ENCODE results near the gene CST11.

CST11 gene

GRCh38 chr20:23409800-23410199 lies 42.9 kb downstream of the CST11 start:
- Histone ChIP-seq H4K20me1 (ENCODE audit: insufficient read depth, low read length, poor library complexity, severe bottlenecking) (peaks cover 22% of the 10 kb centered on the region), H3K9ac (ENCODE audit: low read depth, low read length, poor library complexity, severe bottlenecking) (no peak overlapping the region), H3K79me2 (ENCODE audit: insufficient read depth, low read length) (peaks cover 93% of the 10 kb centered on the region), H3K4me2 (ENCODE audit: low read depth, low read length, poor library complexity, severe bottlenecking) (no peak overlapping the region), H2AFZ (ENCODE audit: low read length) (no peak overlapping the region), H3K9me3 (ENCODE audit: insufficient read depth, low read depth, low read length) (no peaks in the 10 kb centered on the region), H3K27me3 (ENCODE audit: insufficient read depth, low read length, poor library complexity, severe bottlenecking) (no peaks in the 10 kb centered on the region), H3K36me3 (ENCODE audit: insufficient read depth, low read length) (no peaks in the 10 kb centered on the region), H3K9me2 (replicated peaks; ENCODE audit: low read depth, low read length) (no peaks in the 10 kb centered on the region), H3F3A (ENCODE audit: low read depth) (no peaks in the 10 kb centered on the region), H3K4me3 (ENCODE audit: low read length, poor library complexity, severe bottlenecking) (no peak overlapping the region), H3K4me1 (ENCODE audit: insufficient read depth, low read length, poor library complexity, severe bottlenecking) (peaks cover 15% of the 10 kb centered on the region)
- TF ChIP-seq CTCF (conservative IDR thresholded peaks at IDR 0.05; ENCODE audit: low read length) (no peak), EZH2phosphoT487 (IDR thresholded peaks at IDR 0.05; ENCODE audit: borderline replicate concordance) (no peak)

- TF ChIP-seq EZH2phosphoT487 (IDR thresholded peaks at IDR 0.05; ENCODE audit: borderline replicate concordance) (no peak), CTCF (conservative IDR thresholded peaks at IDR 0.05; ENCODE audit: low read length) (no peak)
- Histone ChIP-seq H3K9ac (ENCODE audit: low read depth, low read length, poor library complexity, severe bottlenecking) (no peak overlapping the region), H3K4me1 (ENCODE audit: insufficient read depth, low read length, poor library complexity, severe bottlenecking) (peaks cover 15% of the 10 kb centered on the region), H3K4me3 (ENCODE audit: low read length, poor library complexity, severe bottlenecking) (no peak overlapping the region), H3K9me2 (replicated peaks; ENCODE audit: low read depth, low read length) (no peaks in the 10 kb centered on the region), H3K36me3 (ENCODE audit: insufficient read depth, low read length) (no peaks in the 10 kb centered on the region), H3K79me2 (ENCODE audit: insufficient read depth, low read length) (peaks cover 100% of the 10 kb centered on the region), H3K4me2 (ENCODE audit: low read depth, low read length, poor library complexity, severe bottlenecking) (no peak overlapping the region), H3K9me3 (ENCODE audit: insufficient read depth, low read depth, low read length) (no peaks in the 10 kb centered on the region), H3F3A (ENCODE audit: low read depth) (no peaks in the 10 kb centered on the region), H3K27me3 (ENCODE audit: insufficient read depth, low read length, poor library complexity, severe bottlenecking) (no peaks in the 10 kb centered on the region), H4K20me1 (ENCODE audit: insufficient read depth, low read length, poor library complexity, severe bottlenecking) (peaks cover 17% of the 10 kb centered on the region), H2AFZ (ENCODE audit: low read length) (no peak overlapping the region)
Observed at GRCh38 chr20:23408957-23409356, 43.7 kb downstream of the CST11 start.

DNA sequence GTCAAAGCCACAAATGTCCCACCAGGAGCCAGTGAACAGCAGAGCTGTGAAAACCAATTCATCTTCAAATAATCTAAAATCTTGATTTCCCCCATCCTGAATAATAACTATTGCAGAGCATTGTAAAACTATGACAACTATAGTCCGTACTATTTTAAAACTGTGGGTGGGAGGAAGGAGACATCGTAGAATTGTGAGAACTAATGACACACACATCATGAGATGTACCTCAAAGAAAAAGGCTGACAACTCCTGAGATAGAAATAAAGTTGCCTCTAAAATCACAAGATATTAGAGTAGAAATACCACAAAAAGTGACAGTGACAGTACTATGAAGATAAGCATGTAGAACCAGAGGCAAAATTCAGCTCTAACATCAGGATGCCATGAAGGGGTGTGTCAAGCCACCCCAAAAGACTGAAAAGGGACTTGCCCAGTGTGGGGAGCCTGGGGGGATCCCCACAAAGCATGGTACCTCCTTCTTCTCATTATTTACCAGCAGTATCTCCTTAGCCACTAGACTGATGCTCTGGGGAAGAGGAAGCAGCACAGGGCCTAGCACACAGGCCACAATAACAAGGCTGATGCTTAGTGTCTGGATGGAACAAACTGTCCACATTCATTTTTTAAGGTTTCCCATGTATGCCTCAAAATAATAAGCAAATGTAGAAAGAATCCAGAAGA lies 44.8 kb downstream of the CST11 start:
- no peaks in the 10 kb centered on the region for H3K27me3 ChIP-seq (ENCODE audit: insufficient read depth, low read length, poor library complexity, severe bottlenecking)
- no peaks in the 10 kb centered on the region for H3K9me3 ChIP-seq (ENCODE audit: insufficient read depth, low read depth, low read length)
- H3K9ac ChIP-seq (ENCODE audit: low read depth, low read length, poor library complexity, severe bottlenecking) = no peak overlapping the region
- no peaks in the 10 kb centered on the region for H3K36me3 ChIP-seq (ENCODE audit: insufficient read depth, low read length)
- peaks cover 14% of the 10 kb centered on the region for H4K20me1 ChIP-seq (ENCODE audit: insufficient read depth, low read length, poor library complexity, severe bottlenecking)
- H3K9me2 ChIP-seq (replicated peaks; ENCODE audit: low read depth, low read length) = no peaks in the 10 kb centered on the region
- H3K79me2 ChIP-seq (ENCODE audit: insufficient read depth, low read length) = peaks cover 94% of the 10 kb centered on the region
- no peak overlapping the region for H3K4me2 ChIP-seq (ENCODE audit: low read depth, low read length, poor library complexity, severe bottlenecking)
- TF ChIP-seq EZH2phosphoT487 (IDR thresholded peaks at IDR 0.05; ENCODE audit: borderline replicate concordance) = no peak
- TF ChIP-seq CTCF (conservative IDR thresholded peaks at IDR 0.05; ENCODE audit: low read length) = no peak
- peaks cover 8% of the 10 kb centered on the region for H3K4me1 ChIP-seq (ENCODE audit: insufficient read depth, low read length, poor library complexity, severe bottlenecking)
- no peaks in the 10 kb centered on the region for H3F3A ChIP-seq (ENCODE audit: low read depth)
- H2AFZ ChIP-seq (ENCODE audit: low read length) = no peak overlapping the region
- no peak overlapping the region for H3K4me3 ChIP-seq (ENCODE audit: low read length, poor library complexity, severe bottlenecking)
